HPDE6-E6E7 (cell line): ENCODE results near the gene IGSF21.

Source experiments
- DNase-seq: peaks from one replicate; pipeline ENCODE4 v3.0.0; 2011; ENCODE audit warnings: missing footprints; ENCODE audit errors: extremely low spot score

The IGSF21 gene

GRCh38 chr1:18097206-18097605 lies 10.4 kb upstream of the IGSF21 start:
- DNase-seq, result no peak

GRCh38 chr1:18099026-18099425 lies 8.6 kb upstream of the IGSF21 start:
- no peak for DNase-seq

DNA sequence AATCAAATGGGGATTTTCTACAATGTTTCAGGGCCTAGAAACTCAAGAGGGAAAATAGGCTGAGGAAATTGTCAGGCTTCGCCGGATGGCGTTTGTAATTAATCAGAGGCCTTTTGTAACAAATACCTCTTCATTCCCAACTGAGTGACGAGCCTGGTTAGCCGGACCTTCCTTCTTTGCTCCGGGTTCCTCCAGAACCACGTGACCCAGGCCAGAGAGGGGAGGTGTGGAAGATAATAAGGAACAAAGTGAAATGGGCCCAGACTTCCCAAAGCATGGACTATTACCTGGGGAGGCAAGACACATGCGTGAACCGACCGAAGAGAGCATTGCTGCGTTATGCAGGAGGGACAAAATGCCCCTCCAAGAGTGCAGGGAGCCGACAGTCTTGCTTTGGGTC lies 7.5 kb upstream of the IGSF21 start:
- DNase-seq, result no peak

- DNase-seq, result peak; percentile 44
Observed at GRCh38 chr1:18100491-18101063, 7.0 kb upstream of the IGSF21 start.

DNA sequence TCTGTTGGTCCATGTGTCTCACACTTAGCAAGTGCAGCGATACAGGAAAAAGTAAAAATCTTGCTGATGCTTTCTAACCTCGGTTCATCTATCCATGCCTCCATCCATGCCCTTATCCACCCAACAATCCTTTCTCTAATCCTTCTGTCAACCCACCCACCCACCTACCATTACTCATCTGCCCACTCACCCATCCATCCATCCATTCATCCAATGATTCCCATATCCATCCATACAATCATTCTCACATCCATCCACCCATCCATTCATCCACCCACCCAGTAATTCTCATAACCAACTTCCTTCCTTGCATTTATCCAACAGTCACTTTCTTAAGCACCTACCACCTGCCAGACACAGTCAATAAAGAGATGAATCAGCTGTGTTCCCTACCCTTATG lies 6.1 kb upstream of the IGSF21 start:
- DNase-seq, result no peak

- DNase-seq, result no peak
Observed at GRCh38 chr1:18103788-18104421, 3.7 kb upstream of the IGSF21 start.

GRCh38 chr1:18104546-18105100 lies 3.0 kb upstream of the IGSF21 start:
- DNase-seq, result no peak

GRCh38 chr1:18105196-18105595 lies 2.4 kb upstream of the IGSF21 start:
- DNase-seq, result no peak

GRCh38 chr1:18108299-18109057 lies 880 bp downstream of the IGSF21 start:
- no peak for DNase-seq

DNA sequence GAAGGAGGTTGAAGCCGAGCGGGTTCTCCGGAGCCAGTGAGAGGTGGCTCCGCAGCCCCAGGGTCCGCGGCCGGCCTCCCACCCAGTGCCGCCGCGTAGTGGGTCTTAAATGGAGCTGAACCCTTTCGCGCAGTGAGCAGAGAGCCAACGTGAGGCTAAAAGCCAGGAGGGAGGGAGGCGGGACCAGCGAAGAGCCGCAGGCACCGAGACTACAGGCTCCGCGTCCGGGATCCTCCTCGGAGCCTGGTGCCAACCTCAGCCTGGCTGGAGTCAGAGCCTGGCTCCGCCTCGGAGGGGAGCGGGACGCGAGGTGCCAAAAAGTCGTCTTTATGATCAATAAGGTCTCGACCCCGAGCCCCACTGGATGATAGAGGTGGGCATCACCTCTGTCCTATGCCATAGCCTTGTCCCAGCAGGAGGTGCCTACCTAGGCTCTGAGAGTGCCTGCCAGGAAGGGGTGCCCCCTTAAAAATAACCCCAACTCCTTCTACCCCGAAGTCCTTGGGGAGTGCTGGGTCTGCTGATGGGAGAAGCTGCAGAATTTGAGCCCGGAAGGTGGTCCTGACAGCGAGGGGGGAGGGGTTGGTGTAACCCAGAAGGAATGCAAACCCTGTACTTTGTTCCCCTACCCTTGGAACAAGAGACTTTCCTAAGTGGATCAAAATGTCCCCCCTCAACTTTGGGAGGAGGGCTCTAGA lies 1.6 kb downstream of the IGSF21 start:
- no peak for DNase-seq

DNA sequence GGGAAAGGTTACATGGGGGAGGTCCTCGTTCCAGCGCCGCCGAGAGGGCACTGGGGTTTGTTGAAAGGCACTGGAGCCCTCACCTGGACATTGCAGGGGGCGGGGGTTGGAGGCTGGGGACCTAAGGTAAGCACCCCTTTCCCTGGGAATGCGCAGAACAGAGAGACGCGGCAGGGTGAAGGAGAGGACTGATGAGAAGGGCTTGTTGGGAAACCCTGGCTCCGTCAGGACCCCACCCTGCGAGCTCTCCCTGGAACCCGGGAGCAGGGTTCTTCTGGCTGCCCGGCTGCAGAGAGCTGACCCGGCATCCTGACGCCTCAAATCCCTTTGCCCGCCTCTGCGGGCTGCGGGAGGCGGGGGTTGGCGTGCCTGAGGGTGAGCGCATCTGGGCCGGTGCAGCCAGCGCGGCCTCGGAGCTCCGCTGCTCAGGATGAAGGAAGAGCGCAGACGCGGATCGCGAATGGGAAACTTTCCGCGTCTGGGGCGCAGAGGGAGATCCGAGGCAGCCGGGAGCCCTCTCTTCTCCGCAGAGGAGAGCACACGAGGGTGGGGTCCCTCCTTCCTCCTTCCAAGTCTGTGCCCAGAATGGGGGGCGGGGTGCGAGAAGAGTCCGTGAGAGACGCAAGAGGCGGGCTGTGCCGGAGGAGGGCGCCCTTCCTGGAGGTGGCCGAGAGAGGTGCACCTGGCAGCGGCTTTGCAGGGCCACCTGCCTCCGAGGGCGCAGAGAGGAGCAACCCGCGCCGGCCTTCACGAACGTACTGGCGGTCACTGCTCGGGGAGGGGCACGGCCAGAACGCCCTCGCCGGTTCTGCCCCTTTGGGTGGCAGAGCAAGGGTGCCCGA lies 2.4 kb downstream of the IGSF21 start:
- no peak for DNase-seq

GRCh38 chr1:18110598-18110939 lies 3.0 kb downstream of the IGSF21 start:
- no peak for DNase-seq

- no peak for DNase-seq
Observed at GRCh38 chr1:18110968-18111367, 3.4 kb downstream of the IGSF21 start.

- no peak for DNase-seq
Observed at GRCh38 chr1:18111605-18112297, 4.2 kb downstream of the IGSF21 start.

- DNase-seq, result no peak
Observed at GRCh38 chr1:18112611-18113010, 5.0 kb downstream of the IGSF21 start.

- DNase-seq, result no peak
Observed at GRCh38 chr1:18114726-18115410, 7.3 kb downstream of the IGSF21 start.

- DNase-seq, result no peak
Observed at GRCh38 chr1:18116777-18117176, 9.2 kb downstream of the IGSF21 start.

DNA sequence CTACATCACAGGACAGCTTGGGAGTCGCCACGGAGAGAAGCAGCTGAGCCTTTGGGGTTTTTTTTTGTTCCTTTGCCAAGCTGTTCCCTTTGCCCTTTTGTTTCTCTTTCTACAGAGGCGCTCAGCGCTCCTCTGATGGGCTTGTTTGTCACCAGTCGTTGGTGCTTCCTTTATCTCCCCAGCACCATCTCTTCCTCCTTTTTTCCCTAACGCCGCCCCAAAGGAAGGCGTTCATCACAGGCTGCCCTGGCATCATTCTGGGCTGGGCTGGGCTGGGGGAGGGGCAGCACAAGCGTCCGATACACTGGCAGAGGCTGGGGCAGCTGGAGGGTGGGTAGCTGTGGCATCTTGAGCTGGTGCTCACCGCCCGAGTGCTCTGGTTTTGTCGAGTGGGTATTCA lies 10.5 kb downstream of the IGSF21 start:
- no peak for DNase-seq

DNA sequence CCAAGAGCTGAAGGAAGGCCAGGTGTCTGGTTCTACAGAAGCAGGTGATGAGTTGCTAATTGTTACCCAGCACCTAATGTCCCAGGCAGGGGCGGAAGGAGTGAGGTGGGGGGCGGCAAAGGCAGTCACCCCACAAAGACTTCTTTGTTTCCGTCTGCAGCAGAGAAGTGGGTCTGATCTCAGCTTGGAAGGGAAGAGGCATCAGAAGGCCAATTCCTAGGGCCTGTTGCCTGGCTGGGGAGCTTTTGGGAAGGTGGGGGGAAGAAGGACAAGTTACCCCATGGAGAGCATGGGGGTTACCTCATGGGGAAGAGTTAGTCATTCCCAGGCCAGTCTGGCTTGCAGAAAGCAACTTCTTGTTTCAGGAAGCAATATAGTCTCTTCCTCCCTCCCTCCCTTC lies 10.9 kb downstream of the IGSF21 start:
- DNase-seq, result no peak

DNA sequence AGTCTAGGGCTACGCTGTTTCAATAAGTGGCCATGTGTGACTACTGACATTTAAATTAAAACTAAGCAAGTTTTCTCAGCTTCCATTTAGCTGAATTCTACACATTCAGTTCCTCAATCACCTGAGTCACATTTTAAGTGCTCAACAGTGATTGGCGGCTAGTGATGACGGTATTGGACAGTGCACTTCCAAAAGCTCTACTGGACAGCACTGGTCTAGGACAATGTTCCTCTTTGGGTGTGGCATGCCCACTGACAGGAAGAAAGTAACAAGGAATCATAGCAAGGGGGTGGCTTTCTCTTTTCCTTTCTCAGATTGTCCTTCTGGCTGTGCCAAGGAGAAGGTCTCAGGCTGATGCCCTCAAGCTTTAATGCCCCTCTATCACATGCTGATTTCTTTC lies 11.7 kb downstream of the IGSF21 start:
- DNase-seq, result no peak
